MCF 10A (cell line): ENCODE measurements around the gene PPP1R12B. TPM values are rescaled to one million over a fixed set of nuclear protein-coding genes. Genes with fewer than 3 reads are reported as not detected.
A peak's percentile ranks its signal among the peaks of the same experiment; 100 is the strongest.
"Not testable (repeated sequence)": the region's sequence is repeated elsewhere in the genome, so short reads cannot be mapped to it uniquely, and the experiment has no call there.

Source experiments
- BruUV-seq: library from RNA; stranded (reverse); fragments of 400-500 nt; replicated peaks from 2 replicates; lab custom pipeline; 2021; lab: Mats Ljungman, UMichigan
- CTCF ChIA-PET: fragments of 300-600 bp; sonication (Branson Sonifier 250); formaldehyde crosslinking; extraction: SDS; loops from one replicate; lab custom pipeline; 2021; ENCODE audit warnings: antibody characterized with exemption, inconsistent platforms; lab: Yijun Ruan, JAX
- POLR2A ChIA-PET: fragments of 300-600, 350-650 bp; sonication (Branson Sonifier 250); formaldehyde crosslinking; extraction: SDS; loops from one replicate; lab custom pipeline; 2020; ENCODE audit warnings: antibody characterized with exemption, inconsistent platforms; lab: Yijun Ruan, JAX
- DNase-seq: peaks from one replicate; pipeline ENCODE4 v3.0.0-alpha.2; 2018; ENCODE audit not compliant: unreplicated experiment
- H3K27ac Mint-ChIP-seq: one replicate; pipeline ENCODE4 v1.8.0; 2022; ENCODE audit warnings: mild to moderate bottlenecking, low read depth, mixed read lengths; ENCODE audit not compliant: unreplicated experiment
- H3K27me3 Mint-ChIP-seq: one replicate; pipeline ENCODE4 v1.8.0; 2022; ENCODE audit warnings: mixed read lengths; ENCODE audit not compliant: insufficient read depth, unreplicated experiment
- H3K36me3 Mint-ChIP-seq: one replicate; pipeline ENCODE4 v1.8.0; 2022; ENCODE audit warnings: mild to moderate bottlenecking, moderate library complexity, mixed read lengths; ENCODE audit not compliant: insufficient read depth, unreplicated experiment
- H3K4me1 Mint-ChIP-seq: one replicate; pipeline ENCODE4 v1.8.0; 2022; ENCODE audit warnings: mixed read lengths; ENCODE audit not compliant: insufficient read depth, unreplicated experiment
- H3K4me3 Mint-ChIP-seq: one replicate; pipeline ENCODE4 v1.8.0; 2022; ENCODE audit warnings: mild to moderate bottlenecking, moderate library complexity, mixed read lengths; ENCODE audit not compliant: unreplicated experiment
- H3K9me3 Mint-ChIP-seq: one replicate; pipeline ENCODE4 v1.8.0; 2022; ENCODE audit warnings: mixed read lengths; ENCODE audit not compliant: unreplicated experiment
- intact Hi-C: fragments of 100-400 bp; cut with micrococcal nuclease; formaldehyde crosslinking; loops from 2 replicates; pipeline ENCODE4 v1.14.1; 2022
- total RNA-seq: library from RNA; stranded (reverse); gene quantifications from 2 replicates; pipeline ENCODE4 v1.2.3, GENCODE V29; 2022
- TF ChIP-seq, protein P1 (sequence below): fragments of 200-600 bp; IDR thresholded peaks from one replicate; pipeline ENCODE4 v1.8.0; 2022; ENCODE audit warnings: antibody characterized with exemption, mild to moderate bottlenecking; ENCODE audit not compliant: unreplicated experiment

Gene PPP1R12B
- total RNA-seq, 1 experiment from 2014 or later, result 33.8 TPM

- ChIA-PET CTCF (interaction anchor here (0.8 to 2.4 kb wide), 3 partner anchors 8 to 98 kb away, joined by 3 to 6 read pairs (median 5); no protein-coding TSS in a partner anchor), POLR2A (interaction anchor here (0.7 kb wide), 1 partner anchor 47 kb away, joined by 3 read pairs; no protein-coding TSS in a partner anchor)
- no TSS peak for BruUV-seq
- Mint-ChIP-seq H3K4me1 (peaks cover 6% of the 10 kb centered on the region), H3K9me3 (no peaks in the 10 kb centered on the region), H3K27me3 (no peaks in the 10 kb centered on the region), H3K27ac (no peak overlapping the region), H3K36me3 (no peaks in the 10 kb centered on the region), H3K4me3 (no peak overlapping the region)
- intact Hi-C loops, result no loop called here
- TF ChIP-seq, protein P1, sequence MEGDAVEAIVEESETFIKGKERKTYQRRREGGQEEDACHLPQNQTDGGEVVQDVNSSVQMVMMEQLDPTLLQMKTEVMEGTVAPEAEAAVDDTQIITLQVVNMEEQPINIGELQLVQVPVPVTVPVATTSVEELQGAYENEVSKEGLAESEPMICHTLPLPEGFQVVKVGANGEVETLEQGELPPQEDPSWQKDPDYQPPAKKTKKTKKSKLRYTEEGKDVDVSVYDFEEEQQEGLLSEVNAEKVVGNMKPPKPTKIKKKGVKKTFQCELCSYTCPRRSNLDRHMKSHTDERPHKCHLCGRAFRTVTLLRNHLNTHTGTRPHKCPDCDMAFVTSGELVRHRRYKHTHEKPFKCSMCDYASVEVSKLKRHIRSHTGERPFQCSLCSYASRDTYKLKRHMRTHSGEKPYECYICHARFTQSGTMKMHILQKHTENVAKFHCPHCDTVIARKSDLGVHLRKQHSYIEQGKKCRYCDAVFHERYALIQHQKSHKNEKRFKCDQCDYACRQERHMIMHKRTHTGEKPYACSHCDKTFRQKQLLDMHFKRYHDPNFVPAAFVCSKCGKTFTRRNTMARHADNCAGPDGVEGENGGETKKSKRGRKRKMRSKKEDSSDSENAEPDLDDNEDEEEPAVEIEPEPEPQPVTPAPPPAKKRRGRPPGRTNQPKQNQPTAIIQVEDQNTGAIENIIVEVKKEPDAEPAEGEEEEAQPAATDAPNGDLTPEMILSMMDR, result no peak
- DNase-seq, result no peak
Observed at GRCh38 chr1:202621446-202621845, 272.9 kb downstream of the PPP1R12B start.

DNA sequence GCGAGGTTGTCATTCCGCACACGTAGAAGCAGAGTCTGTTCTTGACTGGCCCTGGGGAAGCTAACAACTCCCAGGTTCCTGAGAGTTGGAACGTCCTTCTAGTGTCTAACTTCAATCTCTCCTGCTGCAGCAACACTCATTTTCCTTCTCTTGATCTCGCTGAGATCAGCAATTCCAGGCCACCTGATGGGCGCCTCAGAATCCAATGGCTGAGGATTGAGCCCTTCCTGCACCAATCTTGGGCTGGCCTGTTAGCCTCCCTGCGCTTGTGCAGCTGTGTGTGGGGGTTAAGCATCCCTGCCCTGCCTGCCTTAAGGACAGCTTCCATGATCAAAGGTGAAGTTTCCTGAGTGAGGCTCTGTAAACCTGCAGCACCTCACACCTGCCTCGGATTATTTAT, 273.9 kb downstream of the PPP1R12B start:
- TF ChIP-seq, protein P1, result no peak
- Mint-ChIP-seq H3K9me3 (no peaks in the 10 kb centered on the region), H3K36me3 (no peaks in the 10 kb centered on the region), H3K27me3 (no peaks in the 10 kb centered on the region), H3K27ac (no peak overlapping the region), H3K4me1 (peaks cover 6% of the 10 kb centered on the region), H3K4me3 (no peak overlapping the region)
- BruUV-seq, result no TSS peak
- CTCF ChIA-PET, result interaction anchor here (1.1 to 2.4 kb wide), 2 partner anchors 82 to 97 kb away, joined by 3 to 5 read pairs; no protein-coding TSS in a partner anchor
- POLR2A ChIA-PET, result interaction anchor here (0.9 kb wide), 1 partner anchor 269 kb away, joined by 3 read pairs; no protein-coding TSS in a partner anchor
- intact Hi-C loops, result no loop called here
- DNase-seq, result no peak

- Mint-ChIP-seq H3K9me3 (no peaks in the 10 kb centered on the region), H3K27me3 (no peaks in the 10 kb centered on the region), H3K36me3 (no peaks in the 10 kb centered on the region), H3K4me1 (peaks cover 6% of the 10 kb centered on the region), H3K27ac (no peak overlapping the region), H3K4me3 (no peak overlapping the region)
- TF ChIP-seq, protein P1, result no peak
- ChIA-PET POLR2A (no interaction called here), CTCF (interaction anchor here (0.7 to 1.1 kb wide), 4 partner anchors 23 to 162 kb away, joined by 3 to 4 read pairs (median 3); no protein-coding TSS in a partner anchor)
- peak; percentile 21 for DNase-seq
- intact Hi-C loops, result no loop called here
- no TSS peak for BruUV-seq
Observed at GRCh38 chr1:202623075-202623474, 274.6 kb downstream of the PPP1R12B start.

DNA sequence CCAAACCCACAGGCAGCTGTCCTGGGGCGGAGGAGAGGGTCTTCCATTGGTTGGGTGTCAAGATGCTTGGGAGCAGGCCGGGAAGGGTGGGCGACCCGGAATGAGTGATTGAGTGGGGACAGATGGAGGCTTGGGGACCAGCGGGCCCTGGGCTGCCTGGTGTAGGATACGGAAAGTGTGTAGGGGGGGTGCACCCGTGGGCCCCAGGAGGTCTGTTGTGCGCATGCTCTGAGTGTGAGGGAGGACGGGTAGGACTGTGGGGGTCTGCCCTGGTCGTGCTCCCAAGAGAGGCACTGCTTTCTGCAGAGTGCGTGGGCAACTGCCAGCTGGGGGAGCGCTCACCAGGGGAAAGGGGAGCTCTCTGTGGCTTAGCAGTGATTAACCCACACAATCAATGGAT, 275.0 kb downstream of the PPP1R12B start:
- CTCF ChIA-PET, result interaction anchor here (0.7 to 1.1 kb wide), 5 partner anchors 9 to 162 kb away, joined by 3 to 4 read pairs (median 3); no protein-coding TSS in a partner anchor
- DNase-seq, H3K27me3 Mint-ChIP-seq, BruUV-seq, H3K4me1 Mint-ChIP-seq, intact Hi-C loops, H3K27ac Mint-ChIP-seq, H3K9me3 Mint-ChIP-seq, H3K4me3 Mint-ChIP-seq, H3K36me3 Mint-ChIP-seq: not testable (repeated sequence)
- POLR2A ChIA-PET, result interaction anchor here (1.0 kb wide), 1 partner anchor 118 kb away, joined by 3 read pairs; no protein-coding TSS in a partner anchor
